ENCODE results near the gene NPLOC4.

Gene NPLOC4

DNA sequence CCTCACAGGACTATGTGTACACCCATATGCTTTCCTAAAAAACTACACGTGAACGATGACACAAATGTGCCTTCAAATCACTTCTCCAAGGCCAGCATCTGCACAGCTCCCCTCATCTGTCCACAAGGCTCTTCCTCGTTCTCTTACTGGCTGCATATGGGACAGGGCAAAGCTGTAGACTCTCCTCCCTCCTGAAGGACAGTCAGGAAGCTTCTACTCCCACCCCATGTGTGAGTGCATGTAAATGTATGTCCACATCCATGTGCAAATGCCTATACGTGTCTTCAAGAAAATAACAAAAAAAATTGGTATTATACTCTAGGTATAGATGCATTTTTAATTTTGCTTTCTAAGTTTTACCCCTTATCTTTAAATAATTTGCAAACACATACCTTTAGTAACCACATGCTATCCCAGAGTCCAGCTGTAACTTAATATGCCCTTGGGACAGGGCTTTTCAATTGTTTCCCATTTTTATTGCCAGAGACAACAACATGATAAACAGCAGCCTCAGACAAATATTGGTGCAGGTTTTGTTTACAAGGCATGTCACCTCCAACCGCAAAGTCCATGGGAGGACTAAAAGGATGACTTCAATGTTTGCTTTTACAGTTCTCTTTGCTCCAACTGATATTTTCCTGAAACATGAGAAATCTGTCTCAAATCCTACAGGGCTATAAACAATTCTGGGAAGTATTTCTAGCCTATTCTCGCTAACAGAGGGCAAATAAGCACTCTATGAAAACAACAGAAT, 53.1 kb downstream of the NPLOC4 start:
- DNase-seq (ENCODE audit: low read depth), result no peak

DNA sequence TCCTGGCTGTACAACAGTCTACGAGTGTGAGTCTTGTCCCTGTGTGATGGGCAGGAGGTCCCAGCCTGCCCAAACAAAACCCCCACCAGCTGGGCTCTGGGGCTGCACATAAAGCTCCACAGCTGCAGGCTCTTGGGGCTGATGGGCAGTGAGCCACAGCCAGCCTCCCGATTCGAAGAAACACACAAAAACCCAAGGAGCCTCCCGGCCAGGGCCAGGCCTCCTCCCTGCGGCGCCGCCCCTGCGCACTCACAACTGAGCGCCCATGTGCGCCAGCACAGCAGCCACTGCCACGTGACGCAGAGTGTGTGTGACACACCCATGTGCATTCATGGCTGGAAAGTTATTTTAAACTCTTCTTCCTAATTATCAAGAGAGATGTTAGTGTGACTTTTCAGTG, 54.2 kb downstream of the NPLOC4 start:
- no peak for DNase-seq (ENCODE audit: low read depth)

DNA sequence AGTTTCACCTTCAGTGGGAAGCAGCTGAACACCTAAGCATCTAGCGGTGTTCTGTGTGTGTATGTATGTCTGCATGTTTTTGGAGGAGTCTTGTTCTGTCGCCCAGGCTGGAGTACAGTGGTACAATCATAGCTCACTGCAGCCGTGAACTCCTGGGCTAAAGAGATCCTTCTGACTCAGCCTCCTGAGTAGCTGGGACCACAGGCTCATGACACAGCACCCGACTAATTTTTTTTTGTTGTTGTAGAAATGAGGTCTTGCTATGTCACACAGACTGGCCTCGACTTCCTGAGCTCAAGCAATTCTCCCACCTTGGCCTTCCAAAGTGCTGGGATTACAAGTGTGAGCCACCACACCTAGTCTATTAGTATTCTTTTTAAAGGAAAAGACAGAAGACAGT, 54.6 kb downstream of the NPLOC4 start:
- DNase-seq (ENCODE audit: low read depth), result no peak

DNA sequence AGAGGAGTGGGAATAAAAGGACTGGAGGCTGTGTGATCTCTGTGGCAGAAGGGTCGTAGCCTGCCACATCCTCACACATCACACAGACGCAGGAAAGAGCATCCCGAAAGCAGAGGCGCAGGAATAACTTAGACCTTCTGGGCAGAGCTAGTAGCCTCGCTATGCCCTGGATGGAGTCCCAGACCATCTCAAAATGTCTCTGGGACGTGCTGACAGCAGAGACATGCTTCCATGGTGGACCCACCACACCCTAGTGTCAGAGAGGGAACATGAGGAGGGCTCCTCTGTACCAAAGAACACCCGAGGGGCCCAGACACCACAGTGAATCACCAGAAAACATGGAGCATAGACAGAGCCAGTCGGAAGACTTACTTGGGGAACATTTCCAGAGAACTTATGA, 55.2 kb downstream of the NPLOC4 start:
- DNase-seq (ENCODE audit: low read depth), result no peak

DNA sequence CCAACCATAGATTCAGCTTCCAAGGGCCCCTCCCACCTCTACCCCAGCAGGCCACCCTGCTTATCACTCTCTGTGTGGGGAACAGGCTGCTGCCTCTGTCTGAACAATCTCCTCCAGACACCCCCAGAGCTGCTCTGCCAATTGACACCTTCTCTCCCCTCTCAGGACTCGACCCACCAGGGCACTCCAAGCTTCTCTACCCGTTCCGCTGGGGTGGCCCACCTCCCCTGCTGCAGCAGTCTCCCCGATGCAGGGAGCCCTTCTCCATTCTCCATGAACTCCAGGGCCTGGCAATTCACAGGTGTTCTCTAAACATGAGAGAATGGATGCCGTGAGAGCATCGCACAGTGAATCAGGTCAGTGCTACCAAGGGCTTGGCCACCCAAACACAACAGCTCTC, 56.4 kb downstream of the NPLOC4 start:
- no peak for DNase-seq (ENCODE audit: low read depth)

DNA sequence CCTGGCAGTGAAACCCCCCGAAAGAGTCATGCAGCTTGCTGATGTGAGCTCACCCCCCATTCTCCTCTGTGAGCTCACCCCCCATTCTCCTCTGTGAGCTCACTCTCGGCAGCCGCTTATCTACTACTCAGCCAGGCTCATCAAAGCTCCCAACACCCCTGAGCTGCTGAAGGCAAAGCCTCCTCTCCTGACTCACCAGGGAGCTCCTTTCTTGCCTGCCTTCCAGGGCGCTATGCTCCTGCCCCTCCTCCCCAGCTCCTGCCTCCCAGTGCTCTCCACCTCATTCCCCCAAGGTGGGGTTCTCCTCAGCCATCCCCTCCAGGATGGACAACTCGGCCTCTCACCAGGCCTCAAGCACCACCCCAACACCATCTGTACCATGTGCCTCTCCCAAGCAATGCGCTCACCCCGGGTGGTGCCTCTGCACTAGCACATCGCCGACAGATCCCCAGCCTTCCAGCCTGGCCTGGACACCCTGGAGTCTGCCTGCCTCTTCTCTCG, 57.0 kb downstream of the NPLOC4 start:
- no peak for DNase-seq (ENCODE audit: low read depth)

DNA sequence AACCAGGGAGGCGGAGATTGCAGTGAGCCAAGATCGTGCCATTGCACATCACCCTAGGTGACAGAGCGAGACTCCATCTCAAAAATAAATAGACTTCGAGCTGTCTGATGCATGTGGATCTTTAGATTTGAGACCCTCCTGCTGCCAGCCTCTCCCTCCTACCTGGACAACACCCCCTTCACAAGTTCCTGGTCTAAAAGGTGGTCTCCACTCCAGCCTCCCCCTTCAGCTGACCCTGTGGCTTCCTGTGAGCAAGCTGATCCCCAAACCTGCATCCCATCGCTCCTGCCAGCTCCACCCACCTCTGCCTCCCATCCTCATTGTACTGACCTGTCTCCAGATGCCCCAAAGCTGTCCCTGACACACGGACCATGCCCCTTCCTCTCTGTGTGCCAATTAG, 57.6 kb downstream of the NPLOC4 start:
- DNase-seq (ENCODE audit: low read depth), result no peak

DNA sequence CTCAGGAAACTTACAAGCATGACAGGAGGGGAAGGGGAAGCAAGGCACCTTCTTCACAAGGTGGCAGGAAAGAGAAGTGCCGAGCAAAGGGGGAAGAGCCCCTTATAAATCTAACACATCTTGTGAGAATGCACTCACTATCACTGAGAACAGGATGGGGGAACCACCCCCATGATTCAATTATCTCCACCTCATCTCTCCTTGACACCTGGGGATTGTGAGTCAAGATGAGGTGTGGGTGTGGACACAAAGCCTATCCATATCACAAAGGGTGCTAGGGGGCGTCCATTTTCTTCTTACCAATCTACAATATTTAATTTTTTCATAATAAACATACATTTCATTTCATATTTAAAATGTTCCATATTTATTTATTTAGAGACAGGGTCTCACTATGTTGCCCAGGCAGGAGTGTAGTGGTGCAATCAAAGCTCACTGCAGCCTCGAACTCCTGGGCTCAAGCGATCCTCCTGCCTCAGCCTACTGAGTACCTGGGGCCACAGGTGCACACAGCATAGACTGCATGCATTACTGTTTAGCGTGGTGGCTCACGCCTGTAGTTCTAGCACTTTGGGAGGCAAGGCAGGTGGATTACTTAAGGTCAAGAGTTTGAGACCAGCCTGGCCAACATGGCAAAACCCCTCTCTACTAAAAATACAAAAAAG, 58.2 kb downstream of the NPLOC4 start:
- DNase-seq (ENCODE audit: low read depth), result no peak

DNA sequence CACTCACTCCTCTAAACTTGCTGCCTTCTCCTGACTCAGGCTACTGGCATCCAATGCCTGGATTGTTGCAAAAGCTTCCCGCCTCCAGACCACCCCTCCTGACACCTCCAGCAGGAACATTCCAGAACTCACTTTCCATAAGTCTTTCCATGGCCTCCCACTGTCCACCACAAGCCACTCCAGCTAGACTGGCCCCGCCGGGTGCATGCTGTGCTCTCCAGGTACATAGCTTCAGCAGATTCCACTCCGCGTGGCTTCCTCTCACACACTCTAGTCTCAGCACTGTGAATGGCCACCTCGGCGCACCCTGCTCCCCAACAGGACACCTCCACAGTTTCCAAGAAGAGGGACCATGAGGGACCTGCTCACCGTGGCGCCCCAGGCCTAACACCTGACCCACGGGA, 58.9 kb downstream of the NPLOC4 start:
- no peak for DNase-seq (ENCODE audit: low read depth)

DNA sequence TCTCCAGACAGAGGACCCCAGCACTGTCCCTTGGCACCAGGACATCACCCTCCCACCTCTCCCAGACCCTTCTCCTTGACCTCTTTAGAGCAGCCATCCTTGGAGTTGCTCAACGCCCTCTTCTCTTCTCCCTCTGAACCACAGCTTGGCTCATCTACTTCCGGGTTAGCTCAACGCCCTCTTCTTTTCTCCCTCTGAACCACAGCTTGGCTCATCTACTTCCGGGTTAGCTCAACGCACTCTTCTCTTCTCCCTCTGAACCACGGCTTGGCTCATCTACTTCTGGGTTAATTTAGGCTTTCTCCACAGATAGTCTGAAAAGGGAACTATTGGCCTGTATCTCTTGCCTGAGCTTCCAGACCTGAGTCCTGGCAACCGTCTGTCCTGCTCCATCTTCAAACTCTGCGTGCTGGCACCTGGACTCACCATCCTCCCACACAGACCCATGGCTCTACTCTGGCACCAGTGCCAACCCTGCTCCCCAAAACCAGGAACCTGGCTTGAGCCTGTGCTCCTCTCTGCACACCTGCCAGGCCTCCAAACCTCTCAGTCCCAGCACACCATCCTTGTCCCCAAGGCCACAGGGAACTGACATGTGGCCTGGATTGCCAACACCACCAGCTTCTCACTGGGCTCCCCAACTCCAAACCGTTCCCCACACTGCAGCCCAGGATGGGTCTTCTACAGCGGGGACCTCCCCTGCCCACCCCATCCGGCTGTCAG, 59.5 kb downstream of the NPLOC4 start:
- DNase-seq (ENCODE audit: low read depth), result no peak

DNA sequence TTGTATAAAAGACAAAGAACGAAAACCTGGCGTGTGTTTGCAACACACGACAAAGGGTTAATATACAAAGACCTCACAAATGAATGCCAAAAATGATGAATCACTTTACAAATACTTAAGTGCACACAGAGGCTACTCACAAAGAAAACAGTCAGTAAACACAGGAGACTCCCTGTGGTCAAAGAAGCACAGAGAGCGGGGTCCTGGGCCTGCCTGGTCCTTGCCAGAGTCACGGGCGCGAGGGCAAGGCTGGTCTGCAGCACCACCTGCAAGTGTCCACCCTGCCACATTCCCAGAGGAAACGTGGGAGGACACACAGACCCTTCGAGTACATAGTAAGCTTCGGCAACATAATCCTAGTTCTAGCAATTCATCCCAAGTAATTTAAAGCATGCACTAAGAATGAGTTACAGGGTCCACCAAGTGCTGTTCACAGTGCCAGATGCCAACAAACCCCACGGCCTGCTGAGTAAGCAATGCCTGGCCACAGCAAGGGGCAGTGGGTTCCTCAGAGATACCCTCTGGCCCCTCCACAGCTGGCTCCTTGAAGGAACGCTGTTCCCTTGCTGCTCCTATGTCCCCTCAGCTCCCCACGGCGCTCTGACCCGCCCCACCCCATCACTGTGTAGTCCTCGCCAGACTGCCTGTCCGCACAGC, 60.2 kb downstream of the NPLOC4 start:
- no peak for DNase-seq (ENCODE audit: low read depth)

DNA sequence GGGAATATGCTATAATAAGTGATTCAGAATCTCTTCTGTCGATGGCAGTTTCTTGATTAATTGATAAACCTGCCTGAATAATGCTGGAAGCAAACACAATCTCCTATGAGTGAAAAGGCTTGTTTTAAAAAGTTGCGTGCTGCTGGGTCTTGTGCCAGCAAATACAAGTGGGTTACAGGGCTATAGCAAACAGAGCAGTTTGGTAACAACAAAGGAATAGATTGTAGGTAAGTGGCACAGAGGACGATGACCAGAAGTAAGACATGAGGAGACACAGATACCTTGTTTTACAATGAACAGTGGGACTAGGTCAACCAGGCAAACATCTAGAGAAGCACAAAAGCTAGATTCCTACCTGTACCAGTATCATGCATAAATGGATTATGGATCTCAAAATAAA, 61.1 kb downstream of the NPLOC4 start:
- DNase-seq (ENCODE audit: low read depth), result no peak

DNA sequence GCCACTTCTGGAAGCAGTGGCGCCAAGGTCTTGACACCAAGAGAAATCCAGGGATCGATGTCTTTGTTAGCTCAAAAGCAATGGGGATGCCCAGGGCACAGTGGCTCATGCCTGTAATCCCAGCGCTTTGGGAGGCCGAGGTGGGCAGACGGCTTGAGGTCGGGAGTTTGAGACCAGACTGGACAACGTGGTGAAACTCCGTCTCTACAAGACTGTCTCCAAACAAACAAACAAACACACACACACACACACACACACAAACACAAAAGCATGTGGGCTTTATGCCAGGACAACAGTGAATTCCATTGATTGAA, 62.3 kb downstream of the NPLOC4 start:
- no peak for DNase-seq (ENCODE audit: low read depth)

DNA sequence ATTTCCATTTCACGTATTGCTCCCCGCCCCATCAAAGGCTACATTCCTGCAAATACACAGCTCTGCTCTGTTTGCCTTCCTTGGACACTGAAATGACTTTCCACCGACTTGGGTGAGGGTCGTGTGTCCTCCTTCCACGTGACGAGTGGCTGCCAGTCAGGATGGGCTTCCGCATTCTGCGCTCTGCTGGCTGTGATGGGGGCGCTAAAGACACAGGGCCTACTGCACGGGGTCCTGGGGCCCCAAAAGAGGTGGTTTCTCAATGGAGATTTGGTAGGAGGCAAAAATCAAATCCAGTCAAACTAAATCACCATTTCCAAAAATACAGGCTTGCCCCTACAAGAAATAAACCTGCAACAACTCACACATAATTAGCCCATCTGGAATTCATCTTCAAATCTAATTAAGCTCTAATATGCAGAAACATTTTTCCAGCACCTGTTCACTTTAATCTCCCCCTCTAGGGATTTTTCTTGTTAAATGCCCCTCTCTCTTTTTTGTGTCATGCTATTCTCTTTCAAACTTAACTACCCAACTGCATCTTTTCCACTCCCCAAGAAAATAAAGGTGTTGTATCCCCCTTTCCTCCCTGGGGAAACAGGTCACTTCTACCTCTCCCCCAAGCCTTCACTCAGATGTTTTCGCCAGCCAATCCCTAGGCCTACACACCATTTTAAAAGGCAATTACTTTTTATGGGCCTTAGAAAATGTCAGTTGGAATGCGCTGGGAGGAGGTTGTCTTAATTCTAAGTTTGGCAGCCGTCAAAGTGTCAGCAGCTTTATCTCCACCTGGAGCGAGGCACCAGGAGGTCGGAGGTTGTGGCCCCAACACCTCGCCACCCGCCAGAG, 62.9 kb downstream of the NPLOC4 start:
- DNase-seq (ENCODE audit: low read depth), result no peak

DNA sequence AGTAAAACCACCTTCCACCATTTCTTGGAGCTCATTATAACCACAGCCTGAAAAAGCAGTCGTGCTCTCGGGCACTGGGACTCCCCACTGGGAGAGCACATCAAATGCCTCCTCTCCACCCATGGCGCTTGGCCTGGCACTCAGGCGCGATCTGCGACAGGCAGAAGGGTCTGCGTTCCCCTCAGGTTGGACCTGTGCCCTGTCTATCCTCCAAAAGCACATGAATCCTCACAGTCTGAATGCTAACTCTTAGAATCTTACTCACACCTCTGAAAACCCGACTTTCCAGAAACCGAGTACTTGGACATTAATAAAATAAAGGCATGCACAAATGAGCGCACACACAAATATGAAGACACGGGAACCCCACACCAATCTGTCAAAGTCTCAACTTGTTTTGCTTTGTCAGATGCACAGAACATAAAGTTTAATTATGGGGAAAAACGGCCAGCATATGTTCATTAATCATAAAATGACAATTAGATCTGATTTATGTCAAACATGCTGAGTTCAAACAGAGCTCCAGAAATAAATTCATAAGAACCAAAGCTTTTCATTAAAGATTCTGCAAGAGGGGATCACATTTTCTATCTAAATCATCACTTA, 64.2 kb downstream of the NPLOC4 start:
- no peak for DNase-seq (ENCODE audit: low read depth)

DNA sequence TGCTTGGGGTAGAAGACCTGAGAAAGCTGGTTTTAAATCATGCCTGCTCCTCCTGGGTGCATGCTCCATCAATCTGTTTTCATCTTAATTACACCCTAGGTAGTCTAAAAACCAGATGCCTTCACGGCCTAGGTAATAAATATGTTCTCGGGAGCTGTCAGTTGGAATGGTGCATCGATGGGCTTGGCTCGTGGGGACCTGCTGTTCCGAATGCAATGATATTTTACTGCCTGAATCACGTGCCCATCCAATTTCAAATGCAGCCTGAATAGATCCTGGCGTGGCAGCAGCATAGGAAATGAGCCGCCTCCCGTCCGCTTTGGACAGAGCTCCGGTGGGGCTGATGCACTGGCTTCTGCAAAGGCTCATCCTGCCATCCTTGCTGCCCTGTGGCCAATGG, 65.9 kb downstream of the NPLOC4 start:
- no peak for DNase-seq (ENCODE audit: low read depth)

DNA sequence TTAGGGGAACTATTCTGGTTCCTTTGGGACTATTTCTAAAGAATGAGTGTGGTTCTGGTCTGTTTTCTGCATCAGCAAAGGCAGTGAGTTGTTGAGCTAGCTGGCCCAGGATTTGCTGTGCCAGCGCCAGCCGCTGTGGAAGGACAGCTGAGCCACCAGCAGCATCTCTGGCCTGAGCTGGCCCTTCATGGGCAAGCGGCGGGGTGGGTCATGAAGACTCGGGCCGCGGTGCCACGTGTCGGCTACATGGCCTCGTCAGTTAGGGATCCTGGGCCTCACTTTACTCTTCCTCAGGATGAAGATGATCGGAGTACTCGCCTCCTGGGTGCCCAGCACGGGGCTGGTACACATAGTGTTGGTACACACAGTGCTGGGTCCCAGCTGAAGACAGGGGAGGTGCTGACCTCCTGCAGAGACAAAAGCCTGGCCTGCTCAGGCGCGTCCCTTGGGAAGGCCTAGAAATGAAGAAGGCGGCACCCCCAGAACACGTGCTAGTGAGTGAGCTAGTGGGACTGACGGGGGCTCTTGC, 66.9 kb downstream of the NPLOC4 start:
- no peak for DNase-seq (ENCODE audit: low read depth)

DNA sequence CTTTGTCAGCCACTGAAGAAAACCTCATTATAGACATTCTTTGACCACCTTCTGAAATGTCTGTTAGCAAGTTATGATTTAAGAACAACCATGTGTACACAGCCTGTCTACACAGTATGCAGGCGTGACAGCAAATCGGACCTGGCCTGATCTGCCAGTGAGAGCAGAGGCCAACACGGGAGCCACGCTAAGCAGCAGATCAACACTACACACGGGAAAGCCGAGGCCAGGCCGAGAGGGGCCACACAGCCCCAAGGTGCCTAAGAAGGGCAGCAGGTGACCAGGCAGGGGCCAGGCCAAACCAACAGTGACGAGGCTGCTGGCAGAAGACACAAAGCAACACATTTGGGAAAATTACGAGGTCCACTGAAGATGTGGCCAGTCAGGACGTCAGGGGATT, 68.5 kb downstream of the NPLOC4 start:
- no peak for DNase-seq (ENCODE audit: low read depth)

DNA sequence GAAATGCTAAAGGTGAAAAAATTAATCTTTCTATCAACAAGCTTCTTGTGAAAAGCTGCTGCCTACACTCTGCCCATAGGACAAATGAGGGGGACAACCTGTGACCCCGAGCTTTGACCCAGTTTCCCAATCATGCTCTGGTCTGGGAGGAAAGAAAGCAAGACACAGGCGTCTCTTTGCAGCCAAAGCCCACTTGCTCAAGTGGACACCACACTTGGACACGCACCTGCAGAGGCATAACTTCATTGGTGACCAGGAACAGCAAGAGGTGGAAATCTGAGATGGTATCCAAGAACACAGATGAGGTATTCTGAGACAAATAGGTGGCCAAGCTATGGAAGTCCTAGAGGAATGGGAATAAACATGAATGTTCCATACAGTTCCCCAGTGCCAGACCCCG, 69.7 kb downstream of the NPLOC4 start:
- DNase-seq (ENCODE audit: low read depth), result no peak

DNA sequence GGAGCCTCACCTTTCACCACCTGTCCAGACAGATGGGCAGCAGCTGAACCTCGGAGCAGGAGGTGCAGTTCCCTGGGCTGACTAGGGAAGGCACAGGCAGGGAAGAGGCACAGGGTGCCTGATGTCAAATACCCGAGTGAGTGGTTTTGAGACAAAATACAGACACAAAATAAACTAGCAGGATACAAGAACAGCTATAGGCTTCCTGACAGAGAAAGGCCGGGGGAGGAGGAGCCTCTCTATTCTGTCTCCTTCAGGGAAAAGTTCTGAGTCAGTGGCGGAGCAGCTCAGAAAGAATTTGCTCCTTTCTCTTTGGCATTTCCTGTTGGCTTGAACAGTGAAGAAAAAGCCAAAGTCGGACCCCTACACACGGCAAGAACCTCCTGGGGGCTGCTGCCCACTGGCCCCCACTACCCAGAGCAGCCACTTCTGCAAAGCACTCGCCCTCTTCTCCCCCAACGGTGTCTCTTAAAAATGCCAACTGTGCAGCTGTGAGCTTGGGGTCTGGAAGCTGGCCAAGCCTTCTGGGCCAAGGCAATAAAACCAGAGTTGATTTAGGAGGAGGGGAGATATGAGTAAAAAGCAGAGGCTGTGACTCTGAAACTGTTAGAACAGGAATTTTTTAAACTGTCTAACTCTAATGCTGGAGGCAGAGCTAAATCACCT, 70.3 kb downstream of the NPLOC4 start:
- no peak for DNase-seq (ENCODE audit: low read depth)

DNA sequence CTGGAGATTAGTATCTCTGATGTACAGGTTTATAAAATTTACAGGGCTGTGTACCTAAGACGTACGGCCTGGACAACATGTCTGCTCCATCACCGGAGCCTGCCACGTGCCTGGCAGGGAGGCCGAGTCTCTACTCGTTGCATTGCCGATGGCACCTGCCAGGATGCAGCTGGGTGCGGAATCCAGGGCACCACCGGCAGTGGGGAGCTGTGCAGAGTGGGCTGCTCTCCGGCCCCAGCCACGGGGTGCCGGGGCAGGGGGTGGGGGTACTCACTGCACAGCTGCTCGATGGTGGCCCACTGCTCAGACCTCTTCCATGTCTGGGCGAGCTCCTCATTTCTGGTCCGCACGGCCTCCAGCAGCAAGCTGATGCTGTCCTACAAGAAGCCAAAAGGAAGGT, 71.7 kb downstream of the NPLOC4 start:
- DNase-seq (ENCODE audit: low read depth), result no peak

Measured in T-helper 22 cell (primary cell).